HEK293T (cell line): Measurements from ENCODE around the gene DNASE2B.

Experiments
- BHLHE40 ChIP-seq: fragments of 450-650 bp; IDR thresholded peaks from 2 replicates; pipeline ENCODE4 v1.6.1; 2016; ENCODE audit warnings: mild to moderate bottlenecking, moderate library complexity, borderline replicate concordance
- FOXA1 ChIP-seq: fragments of 450-650 bp; IDR thresholded peaks from 2 replicates; pipeline ENCODE4 v1.6.1; 2016; ENCODE audit warnings: mild to moderate bottlenecking
- FOXM1 ChIP-seq: fragments of 450-650 bp; IDR thresholded peaks from 2 replicates; pipeline ENCODE4 v1.6.1; 2017; ENCODE audit warnings: mild to moderate bottlenecking, borderline replicate concordance
- HDGF ChIP-seq: fragments of 450-650 bp; IDR thresholded peaks from 2 replicates; pipeline ENCODE4 v1.6.1; 2017; ENCODE audit warnings: antibody characterized with exemption, borderline replicate concordance
- L3MBTL2 ChIP-seq: fragments of 450-650 bp; conservative IDR thresholded peaks from 2 replicates; pipeline ENCODE4 v1.6.1; 2016; ENCODE audit warnings: mild to moderate bottlenecking
- LEF1 ChIP-seq: fragments of 450-650 bp; IDR thresholded peaks from 2 replicates; pipeline ENCODE4 v1.6.1; 2017; ENCODE audit warnings: mild to moderate bottlenecking, borderline replicate concordance
- SUZ12 ChIP-seq: fragments of 450-650 bp; IDR thresholded peaks from 2 replicates; pipeline ENCODE4 v1.6.1; 2016; ENCODE audit warnings: mild to moderate bottlenecking
- TARDBP ChIP-seq: fragments of 450-650 bp; IDR thresholded peaks from 2 replicates; pipeline ENCODE4 v1.6.1; 2016
- TF ChIP-seq, protein P1 (sequence below): fragments of 450-650 bp; IDR thresholded peaks from 2 replicates; pipeline ENCODE4 v1.6.1; 2016

DNA sequence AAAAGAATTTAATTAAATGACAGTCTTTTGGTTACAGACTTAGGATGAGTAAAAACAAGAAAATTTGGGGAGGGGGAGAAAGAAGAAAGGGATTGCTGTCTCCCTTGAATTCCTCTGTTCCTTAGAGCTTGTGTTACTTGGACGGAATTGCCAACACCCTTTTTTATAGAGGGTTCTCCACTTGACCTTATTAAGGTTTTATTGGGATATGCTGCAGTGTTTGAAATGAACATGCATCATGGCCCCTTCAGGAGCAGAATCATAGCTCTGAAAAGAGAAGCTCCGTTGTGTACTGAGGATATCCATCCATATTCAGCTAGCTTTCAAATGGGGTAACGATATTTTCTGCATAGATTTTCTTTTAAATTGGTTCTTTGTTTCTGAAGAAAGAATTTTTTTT, 48.2 kb upstream of the DNASE2B start:
- TF ChIP-seq, protein P1, sequence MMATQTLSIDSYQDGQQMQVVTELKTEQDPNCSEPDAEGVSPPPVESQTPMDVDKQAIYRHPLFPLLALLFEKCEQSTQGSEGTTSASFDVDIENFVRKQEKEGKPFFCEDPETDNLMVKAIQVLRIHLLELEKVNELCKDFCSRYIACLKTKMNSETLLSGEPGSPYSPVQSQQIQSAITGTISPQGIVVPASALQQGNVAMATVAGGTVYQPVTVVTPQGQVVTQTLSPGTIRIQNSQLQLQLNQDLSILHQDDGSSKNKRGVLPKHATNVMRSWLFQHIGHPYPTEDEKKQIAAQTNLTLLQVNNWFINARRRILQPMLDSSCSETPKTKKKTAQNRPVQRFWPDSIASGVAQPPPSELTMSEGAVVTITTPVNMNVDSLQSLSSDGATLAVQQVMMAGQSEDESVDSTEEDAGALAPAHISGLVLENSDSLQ = no peak
- TF ChIP-seq BHLHE40 (no peak), FOXM1 (no peak), HDGF (no peak), L3MBTL2 (no peak), FOXA1 (no peak), LEF1 (no peak), SUZ12 (no peak), TARDBP (no peak)
